ENCODE measurements around the gene LYZL1. TPM values are rescaled to one million over a fixed set of nuclear protein-coding genes. Genes with fewer than 3 reads are reported as not detected.
"Not testable (repeated sequence)": the region's sequence is repeated elsewhere in the genome, so short reads cannot be mapped to it uniquely, and the experiment has no call there.

Gene LYZL1
- total RNA-seq, 3 donors from 2014 or later = not detected

DNA sequence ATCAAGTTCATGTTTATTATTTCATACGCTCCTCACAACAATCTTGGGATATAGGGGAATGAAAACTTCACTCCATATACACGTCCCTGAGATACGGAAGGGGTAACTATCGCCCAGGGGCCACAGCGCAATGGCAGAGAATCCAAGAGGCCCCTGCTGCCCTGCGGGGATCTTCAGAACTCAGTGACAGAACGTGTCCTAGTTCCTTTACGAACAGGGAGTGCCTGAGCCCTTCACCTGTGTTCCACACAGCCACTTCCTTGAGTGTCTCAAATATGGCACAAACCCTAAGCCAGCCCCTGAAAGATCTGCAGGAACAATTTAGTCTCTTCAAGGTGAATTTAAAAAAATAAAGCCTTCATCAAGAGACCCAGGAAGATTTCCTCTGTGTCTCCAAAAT lies 25.9 kb downstream of the LYZL1 start:
- H3K27ac ChIP-seq = no peak overlapping the region
- no peaks in the 10 kb centered on the region for H3K36me3 ChIP-seq
- intact Hi-C loops (cut with DNase I; ENCODE audit: low total_unique reads) = no loop called here
- H3K4me3 ChIP-seq = no peak overlapping the region
- TF ChIP-seq POLR2A (IDR thresholded peaks at IDR 0.05) (no peak), POLR2AphosphoS5 (IDR thresholded peaks at IDR 0.05) (no peak)
- TF ChIP-seq, protein P1, sequence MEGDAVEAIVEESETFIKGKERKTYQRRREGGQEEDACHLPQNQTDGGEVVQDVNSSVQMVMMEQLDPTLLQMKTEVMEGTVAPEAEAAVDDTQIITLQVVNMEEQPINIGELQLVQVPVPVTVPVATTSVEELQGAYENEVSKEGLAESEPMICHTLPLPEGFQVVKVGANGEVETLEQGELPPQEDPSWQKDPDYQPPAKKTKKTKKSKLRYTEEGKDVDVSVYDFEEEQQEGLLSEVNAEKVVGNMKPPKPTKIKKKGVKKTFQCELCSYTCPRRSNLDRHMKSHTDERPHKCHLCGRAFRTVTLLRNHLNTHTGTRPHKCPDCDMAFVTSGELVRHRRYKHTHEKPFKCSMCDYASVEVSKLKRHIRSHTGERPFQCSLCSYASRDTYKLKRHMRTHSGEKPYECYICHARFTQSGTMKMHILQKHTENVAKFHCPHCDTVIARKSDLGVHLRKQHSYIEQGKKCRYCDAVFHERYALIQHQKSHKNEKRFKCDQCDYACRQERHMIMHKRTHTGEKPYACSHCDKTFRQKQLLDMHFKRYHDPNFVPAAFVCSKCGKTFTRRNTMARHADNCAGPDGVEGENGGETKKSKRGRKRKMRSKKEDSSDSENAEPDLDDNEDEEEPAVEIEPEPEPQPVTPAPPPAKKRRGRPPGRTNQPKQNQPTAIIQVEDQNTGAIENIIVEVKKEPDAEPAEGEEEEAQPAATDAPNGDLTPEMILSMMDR (IDR thresholded peaks at IDR 0.05) = no peak
- no peaks in the 10 kb centered on the region for H3K9me3 ChIP-seq
- peaks cover 0 to 3% of the 10 kb centered on the region in 2 donors for H3K4me1 ChIP-seq
- no peak for DNase-seq (ENCODE audit: low spot score in 2 of 2)
- H3K27me3 ChIP-seq = no peaks in the 10 kb centered on the region

DNA sequence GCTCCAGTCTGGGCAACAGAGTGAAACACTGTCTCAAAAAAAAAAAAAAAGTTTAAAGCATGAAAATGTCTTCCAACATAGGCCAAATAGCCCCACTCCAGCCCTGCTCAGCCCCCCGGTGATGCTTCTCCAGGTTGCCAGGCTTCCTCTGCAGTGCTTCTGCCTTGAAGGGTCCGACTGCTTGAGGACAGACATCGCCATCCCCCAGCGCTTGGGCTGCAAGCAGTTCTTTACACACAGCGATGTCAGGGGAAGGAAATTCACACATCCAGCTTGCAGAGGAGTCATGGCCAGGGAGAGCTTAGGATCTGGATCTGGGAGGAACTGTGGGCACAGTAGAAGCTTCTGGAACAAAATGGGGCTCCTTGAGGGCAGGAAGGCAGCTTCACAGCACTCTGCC lies 26.9 kb downstream of the LYZL1 start:
- intact Hi-C loops (cut with DNase I; ENCODE audit: low total_unique reads) = no loop called here
- Histone ChIP-seq H3K27ac (no peak overlapping the region), H3K27me3 (no peaks in the 10 kb centered on the region), H3K36me3 (no peaks in the 10 kb centered on the region), H3K9me3 (no peaks in the 10 kb centered on the region), H3K4me3 (no peak overlapping the region), H3K4me1 (peaks cover 0 to 3% of the 10 kb centered on the region in 2 donors)
- DNase-seq (ENCODE audit: low spot score in 2 of 2) = no peak
- TF ChIP-seq POLR2AphosphoS5 (IDR thresholded peaks at IDR 0.05) (no peak), POLR2A (IDR thresholded peaks at IDR 0.05) (no peak)
- TF ChIP-seq, protein P1 (IDR thresholded peaks at IDR 0.05) = no peak

DNA sequence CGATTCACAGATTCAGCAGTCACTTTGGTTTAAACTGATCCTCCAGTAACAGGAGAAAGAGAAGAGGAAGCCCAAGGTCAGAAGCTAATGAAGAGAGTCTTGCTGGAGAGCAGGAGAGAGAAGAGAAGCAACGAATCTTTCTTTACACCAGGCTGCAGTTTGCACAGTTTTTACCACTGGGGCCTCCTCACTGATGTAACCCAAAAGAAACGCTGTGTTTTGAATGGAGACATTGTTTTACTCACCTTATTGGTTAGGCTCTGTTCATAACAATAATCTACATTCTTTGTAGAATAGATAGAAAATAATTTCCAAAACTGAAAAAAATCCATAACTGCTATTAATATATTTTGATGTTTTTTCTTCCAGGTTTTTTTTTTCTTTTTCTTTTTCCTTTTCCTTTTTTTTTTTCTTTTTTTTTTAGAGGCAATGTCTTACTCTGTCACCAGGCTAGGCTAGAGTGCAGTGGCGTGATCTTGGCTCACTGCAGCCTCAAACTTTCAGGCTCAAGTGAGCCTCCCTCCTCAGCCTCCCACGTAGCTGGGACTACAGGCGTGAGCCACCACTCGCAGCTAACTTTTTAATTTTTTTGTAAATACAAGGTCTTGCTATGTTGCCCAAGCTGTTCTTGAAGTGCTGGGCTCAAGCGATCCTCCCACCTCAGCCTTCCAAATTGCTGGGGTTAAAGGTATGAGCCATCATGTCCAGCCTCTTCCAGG lies 27.6 kb downstream of the LYZL1 start:
- H3K27ac ChIP-seq = no peak overlapping the region
- no peak for TF ChIP-seq POLR2A (IDR thresholded peaks at IDR 0.05)
- TF ChIP-seq, protein P1 (IDR thresholded peaks at IDR 0.05) = no peak
- H3K4me1 ChIP-seq = peaks cover 0 to 3% of the 10 kb centered on the region in 2 donors
- H3K9me3 ChIP-seq = no peaks in the 10 kb centered on the region
- intact Hi-C loops (cut with DNase I; ENCODE audit: low total_unique reads) = no loop called here
- H3K36me3 ChIP-seq = no peaks in the 10 kb centered on the region
- H3K4me3 ChIP-seq = no peak overlapping the region
- DNase-seq (ENCODE audit: low spot score in 2 of 2) = no peak
- no peaks in the 10 kb centered on the region for H3K27me3 ChIP-seq

DNA sequence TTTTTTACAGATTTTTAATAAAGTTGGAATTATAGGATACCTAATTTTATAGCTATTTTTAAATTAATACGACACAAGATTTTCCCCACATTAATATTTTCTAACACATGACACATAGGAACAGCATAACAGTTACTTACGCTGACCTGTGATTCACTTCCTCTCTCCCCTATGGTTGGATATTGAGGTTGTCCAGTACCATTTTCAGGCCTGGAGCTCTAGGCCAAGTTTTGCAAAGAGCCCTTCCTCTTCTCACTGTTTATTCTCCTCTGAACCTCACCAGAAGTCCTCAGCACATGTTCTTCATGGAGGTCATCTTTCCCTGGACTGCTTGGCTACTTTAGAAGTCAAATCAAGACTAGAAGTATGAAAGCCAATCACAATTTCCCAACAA lies 28.2 kb downstream of the LYZL1 start:
- no peaks in the 10 kb centered on the region for H3K9me3 ChIP-seq
- no peak overlapping the region for H3K4me3 ChIP-seq
- H3K4me1 ChIP-seq = peaks cover 0 to 3% of the 10 kb centered on the region in 2 donors
- no peak overlapping the region for H3K27ac ChIP-seq
- no peaks in the 10 kb centered on the region for H3K27me3 ChIP-seq
- no peak for DNase-seq (ENCODE audit: low spot score in 2 of 2)
- intact Hi-C loops (cut with DNase I; ENCODE audit: low total_unique reads) = no loop called here
- TF ChIP-seq POLR2AphosphoS5 (IDR thresholded peaks at IDR 0.05) (no peak), POLR2A (IDR thresholded peaks at IDR 0.05) (no peak)
- TF ChIP-seq, protein P1 (IDR thresholded peaks at IDR 0.05) = no peak
- H3K36me3 ChIP-seq = no peaks in the 10 kb centered on the region

DNA sequence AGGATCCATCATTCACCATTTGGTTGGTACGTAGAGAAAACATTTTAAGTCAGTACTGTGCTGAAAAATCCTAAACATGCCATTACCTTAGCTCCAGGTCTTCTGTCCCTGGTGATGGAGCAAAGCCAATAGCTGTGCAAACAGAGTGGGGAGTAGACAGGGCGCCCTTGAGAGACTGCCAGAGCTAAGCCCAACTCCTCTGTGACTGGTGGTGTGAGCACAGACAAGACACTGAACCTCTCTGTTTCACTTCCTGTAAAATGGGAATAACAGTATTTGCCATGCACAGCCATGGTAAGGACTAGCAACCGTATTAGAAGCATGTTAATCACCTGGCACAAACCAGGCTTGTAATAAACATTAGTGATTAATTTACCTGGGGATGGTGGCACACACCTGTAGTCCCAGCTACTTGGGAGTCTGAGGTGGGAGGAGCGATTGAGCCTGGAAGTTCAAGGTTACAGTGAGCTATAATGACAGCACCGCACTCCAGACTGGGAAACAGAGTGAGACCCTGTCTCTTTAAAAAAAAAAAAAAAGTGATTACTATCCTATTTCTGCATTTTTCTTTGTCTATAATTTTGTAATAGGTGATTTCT lies 28.7 kb downstream of the LYZL1 start:
- TF ChIP-seq POLR2A (IDR thresholded peaks at IDR 0.05) (no peak), POLR2AphosphoS5 (IDR thresholded peaks at IDR 0.05) (no peak)
- TF ChIP-seq, protein P1 (IDR thresholded peaks at IDR 0.05) = no peak
- intact Hi-C loops (cut with DNase I; ENCODE audit: low total_unique reads) = no loop called here
- Histone ChIP-seq H3K4me1 (peaks cover 0 to 3% of the 10 kb centered on the region in 2 donors), H3K9me3 (no peaks in the 10 kb centered on the region), H3K27ac (no peak overlapping the region), H3K4me3 (no peak overlapping the region), H3K27me3 (no peaks in the 10 kb centered on the region), H3K36me3 (no peaks in the 10 kb centered on the region)
- DNase-seq (ENCODE audit: low spot score in 2 of 2) = no peak

DNA sequence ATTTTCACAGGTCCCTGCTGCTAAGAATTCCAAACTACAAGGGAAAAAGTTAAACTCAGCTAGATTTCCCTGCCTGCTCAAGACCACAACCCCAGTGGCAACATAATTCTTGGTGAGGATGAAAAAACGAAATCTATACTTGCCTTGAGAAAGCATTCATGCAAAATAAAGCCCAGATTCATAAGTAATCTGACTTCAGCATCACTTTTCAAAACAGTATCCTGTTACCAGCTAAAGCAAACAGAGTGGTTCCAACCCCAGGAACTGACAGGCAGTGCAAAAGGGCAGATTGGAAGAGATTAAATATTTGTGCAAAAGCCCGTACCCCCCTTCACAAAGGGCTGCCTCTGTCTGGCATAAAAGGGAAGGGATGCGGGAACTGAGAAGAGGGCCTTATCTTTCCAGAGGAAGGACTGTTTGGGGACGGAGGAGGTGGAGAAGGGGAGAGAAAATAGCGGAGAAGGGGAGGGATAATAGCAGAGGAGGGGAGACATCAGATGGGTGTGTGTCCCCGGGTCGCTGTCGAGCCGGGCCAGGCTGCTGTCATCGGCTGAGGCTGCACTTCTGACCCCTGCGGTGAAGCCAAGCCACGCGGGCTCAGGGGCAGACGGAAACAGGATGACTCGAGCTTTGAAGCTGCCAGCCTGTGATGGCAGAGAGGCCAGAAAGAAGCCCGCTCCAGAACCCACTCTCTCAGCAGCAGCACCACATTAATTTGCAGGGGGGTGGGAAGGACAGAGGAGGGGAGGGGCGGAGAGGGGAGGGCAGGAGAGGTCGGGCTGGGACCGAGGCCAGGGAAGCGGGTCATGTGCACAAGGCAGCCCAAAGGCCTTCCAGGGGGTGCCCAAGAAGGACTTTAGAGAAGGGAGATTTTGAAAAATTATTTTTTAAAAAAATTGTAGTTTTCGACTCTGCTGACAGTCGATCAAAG lies 29.5 kb downstream of the LYZL1 start:
- H3K27me3 ChIP-seq; H3K4me1 ChIP-seq; H3K9me3 ChIP-seq; H3K36me3 ChIP-seq; H3K4me3 ChIP-seq; H3K27ac ChIP-seq; intact Hi-C loops (cut with DNase I; ENCODE audit: low total_unique reads): not testable (repeated sequence)
- peak in 1 of 2 donors; percentile 69 for DNase-seq (ENCODE audit: low spot score in 2 of 2)

Measured in breast epithelium (tissue), 4 donors.